Neuron (in vitro differentiated cells): ENCODE measurements around the gene BTBD19.
A peak's percentile ranks its signal among the peaks of the same experiment; 100 is the strongest.

ENCODE experiments used
- H2AFZ ChIP-seq: one replicate; pipeline ENCODE4 v1.6.1; 2013; ENCODE audit warnings: low read depth, mild to moderate bottlenecking, inconsistent platforms, low read length, moderate library complexity
- H3K27me3 ChIP-seq: one replicate; pipeline ENCODE4 v1.6.1; 2013; ENCODE audit warnings: low read length; ENCODE audit not compliant: insufficient read depth
- H3K36me3 ChIP-seq: one replicate; pipeline ENCODE4 v1.6.1; 2013; ENCODE audit warnings: low read length; ENCODE audit not compliant: insufficient read depth
- H3K4me1 ChIP-seq: one replicate; pipeline ENCODE4 v1.6.1; 2013; ENCODE audit warnings: low read length; ENCODE audit not compliant: insufficient read depth
- H3K4me3 ChIP-seq: 2 replicates; pipeline ENCODE4 v1.5.1; 2013; ENCODE audit warnings: mild to moderate bottlenecking, low read length, moderate library complexity
- H3K9me3 ChIP-seq: one replicate; pipeline ENCODE4 v1.6.1; 2013; ENCODE audit warnings: low read length

The BTBD19 gene

DNA sequence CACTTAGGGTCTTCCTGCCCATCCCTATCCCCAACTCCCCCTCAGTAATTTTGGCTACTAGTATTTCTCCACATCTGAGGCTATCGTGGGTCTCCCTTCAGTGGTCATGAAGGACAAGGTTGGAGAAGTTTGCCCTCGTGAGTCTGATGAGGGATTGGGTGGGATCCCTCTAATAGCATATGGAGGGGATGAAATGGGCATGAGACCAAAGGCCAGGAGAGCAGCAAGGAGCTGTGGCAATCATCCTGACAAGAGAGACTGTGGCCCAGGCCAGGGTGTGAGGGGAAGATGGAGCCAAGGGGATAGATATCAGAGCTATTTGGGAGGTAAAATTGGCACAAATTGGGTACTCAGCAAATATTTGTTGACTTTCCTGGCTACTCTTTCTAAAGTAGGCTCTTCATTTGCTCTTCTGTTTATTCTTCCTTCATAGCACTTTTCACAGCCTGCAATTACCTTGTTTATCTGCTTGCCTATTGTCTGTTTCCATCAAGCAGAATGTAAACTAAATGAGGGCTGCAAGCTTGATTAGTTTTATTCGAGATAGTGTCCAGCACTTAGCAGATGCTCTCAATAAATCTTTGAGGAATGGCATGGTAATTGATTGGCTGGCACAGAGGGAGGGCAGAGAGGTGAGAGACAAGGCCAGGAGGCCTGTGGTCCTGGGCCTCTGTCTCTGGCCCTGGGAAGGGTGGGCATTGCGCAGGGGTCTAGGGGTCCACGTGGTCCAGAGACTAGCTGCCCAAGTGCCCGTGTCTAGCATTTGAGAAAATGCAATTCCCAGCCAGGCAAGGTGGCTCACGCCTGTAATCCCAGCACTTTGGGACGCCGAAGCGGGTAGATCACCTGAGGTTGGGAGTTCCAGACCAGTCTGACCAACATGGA, 9.6 kb upstream of the BTBD19 start:
- Histone ChIP-seq H2AFZ (no peak overlapping the region), H3K36me3 (peaks cover 6% of the 10 kb centered on the region), H3K4me1 (peaks cover 25% of the 10 kb centered on the region), H3K4me3 (no peak overlapping the region), H3K27me3 (no peaks in the 10 kb centered on the region), H3K9me3 (no peaks in the 10 kb centered on the region)

DNA sequence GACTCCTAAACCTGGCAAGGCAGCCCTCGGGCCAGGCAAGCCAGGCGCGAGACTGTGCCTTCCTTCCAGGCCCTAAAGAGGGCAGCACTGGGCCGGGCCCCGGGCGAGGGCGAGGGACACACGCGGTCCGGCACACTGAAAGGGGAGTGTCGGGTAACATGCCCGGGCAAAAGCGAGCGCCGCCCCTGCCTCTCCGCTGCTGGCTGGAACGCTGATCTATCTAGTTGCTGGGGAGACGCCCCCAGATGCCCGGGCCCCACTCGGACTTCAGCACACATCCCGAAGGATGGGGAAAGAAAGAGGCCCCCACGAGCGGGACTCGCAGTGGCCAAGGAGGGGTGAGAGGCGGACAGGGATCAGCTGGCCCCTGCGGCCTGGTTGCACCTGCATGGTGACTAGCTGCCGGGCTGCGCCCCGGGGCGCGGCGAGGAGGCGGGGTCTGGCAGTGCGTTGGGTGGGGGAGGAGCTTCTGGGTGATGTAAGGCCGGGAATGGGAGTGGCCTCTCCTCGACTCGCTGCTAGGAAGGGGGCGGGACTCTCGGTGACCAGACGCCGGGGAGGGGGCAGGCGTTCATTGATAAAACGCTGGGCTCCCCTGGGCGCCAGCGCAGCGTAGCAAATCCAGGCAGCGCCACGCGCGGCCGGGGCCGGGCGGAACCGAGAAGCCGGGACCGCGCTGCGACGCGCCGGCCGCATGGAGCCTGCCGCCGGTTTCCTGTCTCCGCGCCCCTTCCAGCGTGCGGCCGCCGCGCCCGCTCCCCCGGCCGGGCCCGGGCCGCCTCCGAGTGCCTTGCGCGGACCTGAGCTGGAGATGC, 8.3 kb upstream of the BTBD19 start, which contains the start of gene PLK3:
Gene PLK3 (plus strand): TSS at position 608 of the 815 bp plus-strand sequence. CDS start 87 bp downstream, at position 695.
- H3K27me3 ChIP-seq = no peaks in the 10 kb centered on the region
- peak within 1 kb of the TSS; percentile 77 for H2AFZ ChIP-seq
- no peaks in the 10 kb centered on the region for H3K9me3 ChIP-seq
- H3K4me3 ChIP-seq = peak within 1 kb of the TSS; percentile 70
- H3K4me1 ChIP-seq = peaks cover 27% of the 10 kb centered on the region
- H3K36me3 ChIP-seq = peaks cover 17% of the 10 kb centered on the region

DNA sequence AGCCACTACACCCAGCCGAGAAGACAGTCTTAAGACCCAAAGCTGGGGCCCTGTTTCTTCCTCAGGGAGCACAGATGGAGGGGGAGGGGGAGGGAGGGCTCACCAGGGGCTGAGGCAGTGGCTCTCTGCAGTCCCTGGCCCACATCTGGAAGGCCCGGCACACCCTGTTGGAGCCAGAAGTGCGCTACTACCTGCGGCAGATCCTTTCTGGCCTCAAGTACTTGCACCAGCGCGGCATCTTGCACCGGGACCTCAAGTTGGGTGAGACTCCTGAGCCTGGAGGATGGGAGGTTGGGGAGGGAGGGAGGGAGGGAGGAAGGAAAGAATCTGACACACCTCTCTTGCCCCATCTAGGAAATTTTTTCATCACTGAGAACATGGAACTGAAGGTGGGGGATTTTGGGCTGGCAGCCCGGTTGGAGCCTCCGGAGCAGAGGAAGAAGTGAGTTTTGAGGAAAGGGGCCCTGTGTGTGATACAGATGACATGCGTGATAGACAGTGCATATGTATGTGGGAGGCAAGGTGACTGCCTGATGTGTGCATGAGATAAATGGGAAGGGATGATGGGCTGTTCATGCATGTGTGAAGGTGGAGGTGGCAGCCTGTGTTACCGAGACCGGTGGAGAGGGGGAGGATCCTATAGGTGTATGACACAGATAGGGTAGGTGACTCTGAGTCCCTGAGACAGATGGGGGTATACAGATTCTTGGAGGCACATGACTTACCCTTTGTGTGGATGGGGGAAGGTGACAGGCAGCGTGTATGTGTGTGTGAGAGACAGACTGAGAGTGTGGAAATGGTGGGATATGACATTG, 6.6 kb upstream of the BTBD19 start:
- Histone ChIP-seq H3K9me3 (no peaks in the 10 kb centered on the region), H3K4me3 (peak overlapping the region; percentile 42), H3K4me1 (peaks cover 29% of the 10 kb centered on the region), H2AFZ (no peak overlapping the region), H3K36me3 (peaks cover 27% of the 10 kb centered on the region), H3K27me3 (no peaks in the 10 kb centered on the region)

DNA sequence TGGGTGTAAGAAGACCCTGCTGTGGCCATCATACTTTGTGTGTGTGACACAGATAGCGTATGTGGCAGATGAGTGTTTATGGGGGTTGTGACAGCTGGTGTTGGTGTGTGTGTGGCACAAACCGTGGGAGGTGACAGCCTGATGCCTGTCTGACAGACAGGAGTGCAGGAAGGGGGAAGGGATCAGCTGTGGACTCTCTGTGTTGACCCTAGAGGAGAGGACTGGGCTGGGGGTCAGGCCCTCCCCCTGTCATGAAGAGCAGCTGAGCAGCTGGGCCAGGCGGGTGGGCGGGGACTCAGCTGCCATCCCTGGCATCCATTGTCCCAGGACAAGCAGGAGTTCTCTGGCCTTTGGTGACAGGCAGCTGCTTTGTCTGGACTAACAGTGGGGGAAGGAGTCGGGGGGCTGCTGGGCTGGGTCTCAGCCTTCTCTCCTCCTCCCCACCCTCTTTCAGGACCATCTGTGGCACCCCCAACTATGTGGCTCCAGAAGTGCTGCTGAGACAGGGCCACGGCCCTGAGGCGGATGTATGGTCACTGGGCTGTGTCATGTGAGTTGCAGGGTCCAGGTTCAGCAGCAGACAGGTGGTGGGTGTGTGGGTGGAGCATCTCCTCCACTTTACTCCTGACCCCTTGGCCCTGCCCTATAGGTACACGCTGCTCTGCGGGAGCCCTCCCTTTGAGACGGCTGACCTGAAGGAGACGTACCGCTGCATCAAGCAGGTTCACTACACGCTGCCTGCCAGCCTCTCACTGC, 5.8 kb upstream of the BTBD19 start:
- H3K4me3 ChIP-seq = peak overlapping the region; percentile 42
- peaks cover 37% of the 10 kb centered on the region for H3K4me1 ChIP-seq
- no peaks in the 10 kb centered on the region for H3K9me3 ChIP-seq

DNA sequence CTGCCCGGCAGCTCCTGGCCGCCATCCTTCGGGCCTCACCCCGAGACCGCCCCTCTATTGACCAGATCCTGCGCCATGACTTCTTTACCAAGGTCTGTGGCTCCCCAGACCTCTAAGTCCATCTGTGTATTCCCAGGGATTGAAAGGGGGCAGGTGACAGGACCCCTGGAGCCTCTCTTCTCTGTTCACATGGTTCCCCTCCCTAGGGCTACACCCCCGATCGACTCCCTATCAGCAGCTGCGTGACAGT, 5.3 kb upstream of the BTBD19 start:
- Histone ChIP-seq H3K4me1 (peaks cover 42% of the 10 kb centered on the region), H3K27me3 (no peaks in the 10 kb centered on the region), H3K9me3 (no peaks in the 10 kb centered on the region), H3K4me3 (no peak overlapping the region), H3K36me3 (peaks cover 27% of the 10 kb centered on the region), H2AFZ (no peak overlapping the region)

More for the DNA sequence above, 5.8 kb upstream of the BTBD19 start:
- no peaks in the 10 kb centered on the region for H3K27me3 ChIP-seq
- peaks cover 27% of the 10 kb centered on the region for H3K36me3 ChIP-seq
- no peak overlapping the region for H2AFZ ChIP-seq

DNA sequence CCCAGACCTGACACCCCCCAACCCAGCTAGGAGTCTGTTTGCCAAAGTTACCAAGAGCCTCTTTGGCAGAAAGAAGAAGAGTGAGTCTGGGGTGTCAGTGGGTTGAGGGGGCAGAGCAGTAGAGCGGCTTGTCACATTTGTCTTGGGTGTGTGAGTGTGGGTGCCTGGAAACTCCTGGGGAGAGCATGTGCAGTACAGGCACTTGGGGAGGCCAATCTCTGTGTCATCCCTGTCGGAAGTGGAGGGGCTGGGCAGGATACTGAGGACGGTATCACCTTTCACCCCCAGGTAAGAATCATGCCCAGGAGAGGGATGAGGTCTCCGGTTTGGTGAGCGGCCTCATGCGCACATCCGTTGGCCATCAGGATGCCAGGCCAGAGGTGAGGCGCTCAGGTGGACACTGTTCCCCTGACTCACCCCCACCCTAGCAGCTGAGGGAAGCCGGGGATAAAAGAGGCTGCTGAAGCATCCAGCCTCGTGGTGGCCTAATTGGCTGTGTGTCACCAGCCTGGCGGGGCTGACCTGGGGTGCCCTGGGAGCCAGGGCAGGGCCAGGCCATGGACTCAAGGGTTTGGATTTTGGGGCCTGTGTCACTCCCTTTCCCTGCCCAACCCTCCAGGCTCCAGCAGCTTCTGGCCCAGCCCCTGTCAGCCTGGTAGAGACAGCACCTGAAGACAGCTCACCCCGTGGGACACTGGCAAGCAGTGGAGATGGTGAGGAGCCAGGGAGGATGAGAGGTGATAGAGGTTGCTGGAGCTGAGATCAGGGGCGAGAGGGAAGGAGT, 4.8 kb upstream of the BTBD19 start:
- Histone ChIP-seq H3K36me3 (peaks cover 27% of the 10 kb centered on the region), H2AFZ (no peak overlapping the region), H3K9me3 (no peaks in the 10 kb centered on the region), H3K27me3 (no peaks in the 10 kb centered on the region), H3K4me3 (no peak overlapping the region), H3K4me1 (peaks cover 46% of the 10 kb centered on the region)

DNA sequence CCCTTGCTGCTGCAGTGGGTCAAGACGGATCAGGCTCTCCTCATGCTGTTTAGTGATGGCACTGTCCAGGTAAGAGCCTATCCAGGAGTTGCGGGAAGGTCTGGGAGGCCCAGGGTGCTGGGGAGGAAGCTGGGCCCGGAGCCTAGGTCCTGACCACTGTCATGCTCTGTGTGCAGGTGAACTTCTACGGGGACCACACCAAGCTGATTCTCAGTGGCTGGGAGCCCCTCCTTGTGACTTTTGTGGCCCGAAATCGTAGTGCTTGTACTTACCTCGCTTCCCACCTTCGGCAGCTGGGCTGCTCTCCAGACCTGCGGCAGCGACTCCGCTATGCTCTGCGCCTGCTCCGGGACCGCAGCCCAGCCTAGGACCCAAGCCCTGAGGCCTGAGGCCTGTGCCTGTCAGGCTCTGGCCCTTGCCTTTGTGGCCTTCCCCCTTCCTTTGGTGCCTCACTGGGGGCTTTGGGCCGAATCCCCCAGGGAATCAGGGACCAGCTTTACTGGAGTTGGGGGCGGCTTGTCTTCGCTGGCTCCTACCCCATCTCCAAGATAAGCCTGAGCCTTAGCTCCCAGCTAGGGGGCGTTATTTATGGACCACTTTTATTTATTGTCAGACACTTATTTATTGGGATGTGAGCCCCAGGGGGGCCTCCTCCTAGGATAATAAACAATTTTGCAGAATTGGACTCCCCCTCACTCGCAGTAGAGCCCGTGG, 2.9 kb upstream of the BTBD19 start:
- Histone ChIP-seq H3K27me3 (no peaks in the 10 kb centered on the region), H3K4me1 (peaks cover 57% of the 10 kb centered on the region), H3K36me3 (peaks cover 27% of the 10 kb centered on the region), H3K4me3 (no peak overlapping the region), H3K9me3 (no peaks in the 10 kb centered on the region), H2AFZ (no peak overlapping the region)

DNA sequence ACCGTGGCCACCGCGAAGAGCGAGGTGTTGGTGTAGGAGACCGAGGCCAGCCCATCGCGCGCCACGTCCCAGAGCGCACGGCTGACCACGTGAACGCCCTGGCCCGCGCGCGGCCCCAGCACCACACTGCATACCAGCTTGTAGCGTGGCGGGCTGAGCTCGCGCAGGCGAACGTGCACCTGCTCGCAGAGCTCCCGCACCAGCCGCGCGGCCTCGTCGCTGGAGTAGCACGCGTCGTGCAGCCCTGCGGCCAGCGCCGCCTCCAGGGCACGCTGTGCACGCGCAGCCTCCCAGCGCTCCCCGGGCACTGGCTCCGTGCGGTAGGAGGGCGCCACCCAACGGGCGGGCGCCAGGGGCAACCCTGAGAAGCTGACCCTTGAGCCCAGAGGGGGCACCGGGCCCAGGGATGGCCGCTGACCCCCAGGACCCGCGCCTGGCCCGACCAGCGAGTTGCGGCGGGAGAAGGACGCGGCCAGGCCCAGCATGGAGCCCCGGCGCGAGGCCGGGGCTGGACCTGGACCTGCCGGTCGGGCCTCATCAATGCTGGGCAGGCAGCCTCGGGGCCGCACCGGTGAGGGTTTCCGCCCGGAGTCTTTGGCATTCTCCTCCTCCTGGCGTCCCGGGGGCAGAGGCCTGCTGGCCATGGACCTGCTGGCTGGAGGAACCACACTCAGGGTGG, 2.2 kb upstream of the BTBD19 start:
- Histone ChIP-seq H3K9me3 (no peaks in the 10 kb centered on the region), H3K4me3 (no peak overlapping the region), H3K36me3 (peaks cover 27% of the 10 kb centered on the region), H3K4me1 (peaks cover 60% of the 10 kb centered on the region), H3K27me3 (no peaks in the 10 kb centered on the region), H2AFZ (no peak overlapping the region)

DNA sequence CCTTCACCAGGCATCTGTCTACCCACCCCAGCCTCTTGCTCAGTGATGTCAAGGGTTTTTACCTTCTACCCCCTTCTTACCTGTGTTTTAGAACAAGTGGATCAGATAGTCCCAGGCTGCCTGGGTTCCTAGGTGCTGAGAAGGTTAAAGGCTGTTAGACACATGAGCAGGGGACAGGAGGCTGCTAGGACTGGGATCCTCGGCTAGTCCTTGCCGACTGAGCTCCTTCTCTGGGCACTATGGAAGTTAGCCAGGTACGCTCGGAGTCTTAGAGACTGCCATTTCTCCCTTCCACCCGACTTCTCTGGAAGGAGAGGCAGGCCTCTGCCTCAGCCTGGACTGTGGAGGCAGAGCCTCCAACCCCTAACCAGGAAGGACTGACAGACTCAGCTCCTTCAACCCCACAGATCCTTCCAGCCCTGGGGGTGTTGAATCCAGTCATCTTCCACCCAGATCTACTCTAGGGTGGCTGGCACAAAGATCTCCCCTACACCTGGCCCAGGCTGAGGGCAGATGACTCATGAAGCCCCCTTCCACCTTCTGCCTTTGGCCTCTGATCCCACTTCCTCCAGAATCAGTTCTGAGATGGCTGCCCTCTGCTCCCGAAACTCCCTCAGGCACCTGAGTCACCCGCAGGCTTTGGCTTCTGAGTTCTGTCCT, 1.5 kb upstream of the BTBD19 start, which contains the start of gene DYNLT4:
Gene DYNLT4 (minus strand): TSS at position 648 of the 660 bp plus-strand sequence. CDS start 683 bp downstream, outside the sequence.
- Histone ChIP-seq H2AFZ (peak within 1 kb of the TSS; percentile 46), H3K27me3 (no peaks in the 10 kb centered on the region), H3K36me3 (peaks cover 27% of the 10 kb centered on the region), H3K9me3 (no peaks in the 10 kb centered on the region), H3K4me3 (peak within 1 kb of the TSS; percentile 46), H3K4me1 (peaks cover 54% of the 10 kb centered on the region)

DNA sequence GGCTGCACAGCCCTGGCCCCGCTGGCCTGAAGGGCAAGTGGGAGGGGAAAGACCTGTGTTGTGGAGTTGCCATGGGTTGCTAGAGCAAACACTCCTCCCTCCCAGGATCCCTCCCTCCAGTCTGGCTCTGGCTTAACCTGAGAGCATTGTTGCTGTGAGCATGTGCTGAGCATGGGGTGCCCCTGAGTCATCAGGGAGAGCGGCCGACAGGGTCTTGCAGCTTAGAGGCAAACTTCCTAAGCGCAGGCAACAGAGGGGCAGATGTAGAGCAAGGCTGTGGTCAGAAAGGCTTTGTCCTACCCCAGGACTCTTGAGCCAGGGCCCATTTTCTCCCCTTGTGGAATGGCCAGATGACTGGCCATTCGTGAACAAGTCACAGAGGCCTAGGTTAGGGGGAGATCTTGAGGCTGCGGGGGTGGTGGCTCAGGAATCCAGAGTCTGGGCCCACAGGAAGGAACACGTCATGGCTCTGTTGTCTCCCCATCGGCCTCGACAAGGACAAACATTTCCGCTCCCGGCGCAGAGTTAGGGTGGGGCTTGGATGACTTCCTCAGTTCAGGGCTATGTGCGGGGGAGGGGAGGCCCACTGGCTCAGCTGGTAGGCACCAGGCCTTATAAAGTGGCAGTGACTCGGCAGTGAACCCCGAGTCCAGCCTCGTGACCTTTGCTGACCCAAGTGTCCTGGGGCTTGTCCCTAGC, 810 bp upstream of the BTBD19 start:
- H3K4me3 ChIP-seq = peak overlapping the region; percentile 46
- no peak overlapping the region for H2AFZ ChIP-seq
- H3K4me1 ChIP-seq = peaks cover 48% of the 10 kb centered on the region
- no peaks in the 10 kb centered on the region for H3K9me3 ChIP-seq
- peaks cover 27% of the 10 kb centered on the region for H3K36me3 ChIP-seq
- no peaks in the 10 kb centered on the region for H3K27me3 ChIP-seq
